ENCODE data around the gene ITCH. TPM values are rescaled to one million over a fixed set of nuclear protein-coding genes. Genes with fewer than 3 reads are reported as not detected.
"Not testable (repeated sequence)": the region's sequence is repeated elsewhere in the genome, so short reads cannot be mapped to it uniquely, and the experiment has no call there.

ITCH gene
- total RNA-seq, 1 donor, result 17.0 TPM

GRCh38 chr20:34410336-34410735, 47.3 kb downstream of the ITCH start:
- no peak for DNase-seq (ENCODE audit: low read depth in 2 of 3, low spot score in 2 of 3)

DNA sequence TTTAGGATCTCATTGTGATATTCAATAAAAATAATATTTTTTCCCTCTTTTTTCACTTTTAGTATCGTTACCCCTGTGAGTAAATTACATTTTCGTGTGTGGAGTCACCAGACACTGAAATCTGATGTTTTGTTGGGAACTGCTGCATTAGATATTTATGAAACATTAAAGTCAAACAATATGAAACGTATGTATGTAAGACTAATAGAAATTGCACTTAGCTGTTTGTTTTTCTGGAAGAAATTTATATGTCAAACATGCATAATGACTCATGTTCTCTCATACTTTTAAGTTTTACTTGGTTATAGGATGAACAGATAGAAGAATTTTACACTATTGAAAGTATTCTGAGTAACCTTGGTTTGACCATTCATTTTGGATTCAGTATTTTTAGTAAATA, 49.4 kb downstream of the ITCH start:
- no peak for DNase-seq (ENCODE audit: low read depth in 2 of 3, low spot score in 2 of 3)

DNA sequence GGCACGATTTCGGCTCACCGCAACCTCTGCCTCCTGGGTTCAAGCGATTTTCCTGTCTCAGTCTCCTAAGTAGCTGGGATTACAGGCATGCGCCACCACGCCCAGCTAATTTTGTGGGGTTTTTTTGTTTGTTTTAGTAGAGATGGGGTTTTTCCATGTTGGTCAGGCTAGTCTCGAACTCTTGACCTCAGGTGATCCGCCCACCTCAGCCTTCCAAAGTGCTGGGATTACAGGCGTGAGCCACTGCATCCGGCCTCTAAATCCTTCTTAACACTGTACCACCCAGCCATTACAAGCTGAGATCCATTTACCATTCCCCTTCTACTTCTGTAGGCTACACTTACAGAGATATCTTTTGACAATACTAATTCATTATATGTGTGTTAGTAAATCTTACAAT, 51.5 kb downstream of the ITCH start:
- DNase-seq (ENCODE audit: low read depth in 2 of 3, low spot score in 2 of 3), result not testable (repeated sequence)

DNA sequence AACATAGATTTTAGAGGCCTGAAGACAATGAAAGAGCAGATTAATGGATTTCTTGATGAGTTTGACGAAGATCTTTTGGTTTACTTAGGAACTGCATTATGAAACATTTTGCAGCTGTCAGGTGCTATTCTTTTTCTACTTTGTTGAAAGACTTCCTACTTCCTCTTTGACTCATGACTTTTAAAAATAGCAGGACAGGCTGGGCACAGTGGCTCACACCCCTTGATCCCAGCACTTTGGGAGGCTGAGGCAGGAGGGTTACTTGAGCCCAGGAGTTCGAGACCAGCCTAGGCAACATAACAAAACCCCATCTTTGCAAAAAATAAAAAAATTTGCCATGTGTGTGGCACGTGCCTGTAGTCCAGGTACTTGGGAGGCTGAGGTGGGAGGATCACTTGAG, 52.0 kb downstream of the ITCH start:
- peak in 2 of 3 donors; percentile 13 to 23 for DNase-seq (ENCODE audit: low read depth in 2 of 3, low spot score in 2 of 3)

DNA sequence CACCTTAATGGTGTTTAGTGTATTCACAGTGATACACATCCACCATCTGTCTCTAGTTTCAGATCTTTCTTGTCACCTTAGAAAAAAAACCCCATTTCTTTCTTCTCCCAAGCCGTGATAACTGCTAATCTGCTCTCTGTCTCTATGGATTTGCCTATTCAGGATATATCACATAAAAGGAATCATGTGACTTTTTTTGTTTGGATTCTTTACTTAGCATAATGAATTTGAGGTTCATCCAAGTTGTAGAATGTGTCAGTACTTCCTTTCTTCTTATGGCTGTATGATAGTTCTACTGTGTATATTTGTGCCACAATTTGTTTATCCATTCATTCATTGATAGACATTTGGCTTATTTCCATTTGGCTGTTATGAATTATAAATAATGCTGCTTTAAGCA, 57.1 kb downstream of the ITCH start:
- DNase-seq (ENCODE audit: low read depth in 2 of 3, low spot score in 2 of 3), result no peak

GRCh38 chr20:34420975-34421374, 57.9 kb downstream of the ITCH start:
- DNase-seq (ENCODE audit: low read depth in 2 of 3, low spot score in 2 of 3), result no peak

DNA sequence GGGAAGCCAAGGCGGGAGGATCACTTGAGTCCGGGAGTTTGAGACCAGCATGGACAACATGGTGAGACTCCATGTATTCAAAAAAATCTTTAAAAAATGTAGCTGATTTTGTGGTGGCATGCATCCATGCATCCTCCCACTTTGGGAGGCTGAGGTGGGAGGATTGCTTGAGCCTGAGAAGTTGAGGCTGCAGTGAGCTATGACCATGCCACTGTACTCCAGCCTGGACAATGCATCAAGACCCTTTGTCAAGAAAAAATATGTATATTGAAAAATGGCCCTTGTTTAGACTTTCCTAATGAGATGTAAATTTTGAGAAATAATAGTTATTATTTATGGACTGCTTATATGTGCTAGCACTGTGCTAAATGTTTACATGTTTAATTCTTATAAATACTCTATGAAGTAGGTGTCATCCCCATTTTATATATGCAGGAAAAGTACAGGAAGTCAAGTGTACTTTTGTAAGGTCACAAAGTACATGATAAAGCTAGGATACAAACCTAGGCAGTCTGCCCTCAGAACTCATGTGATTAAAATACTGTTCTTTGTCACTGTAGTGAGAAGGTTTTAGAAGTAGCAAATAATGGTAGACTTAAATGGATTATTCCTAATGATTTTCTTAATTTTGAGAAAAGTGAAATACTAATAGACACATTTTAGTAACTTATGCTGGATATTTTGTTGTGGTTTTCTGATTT, 58.8 kb downstream of the ITCH start:
- DNase-seq (ENCODE audit: low read depth in 2 of 3, low spot score in 2 of 3), result no peak

DNA sequence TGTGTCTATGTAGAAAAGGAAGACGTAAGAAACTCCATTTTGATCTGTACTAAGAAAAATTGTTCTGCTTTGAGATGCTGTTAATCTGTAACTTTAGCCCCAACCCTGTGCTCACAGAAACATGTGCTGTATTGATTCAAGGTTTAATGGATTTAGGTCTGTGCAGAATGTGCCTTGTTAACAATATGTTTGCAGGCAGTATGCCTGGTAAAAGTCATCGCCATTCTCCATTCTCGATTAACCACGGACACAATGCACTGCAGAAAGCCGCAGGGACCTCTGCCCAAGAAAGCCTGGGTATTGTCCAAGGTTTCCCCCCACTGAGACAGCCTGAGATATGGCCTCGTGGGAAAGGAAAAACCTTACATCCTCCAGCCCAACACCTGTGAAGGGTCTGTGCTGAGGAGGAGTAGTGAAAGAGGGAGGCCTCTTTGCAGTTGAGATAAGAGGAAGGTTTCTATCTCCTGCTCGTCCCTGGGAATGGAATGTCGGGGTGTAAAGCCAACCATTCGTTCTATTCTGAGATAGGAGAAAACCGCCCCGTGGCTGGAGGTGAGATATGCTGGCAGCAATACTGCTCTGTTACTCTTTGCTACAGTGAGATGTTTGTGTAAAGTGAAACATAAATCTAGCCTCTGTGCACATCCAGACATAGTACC, 62.1 kb downstream of the ITCH start:
- not testable (repeated sequence) for DNase-seq (ENCODE audit: low read depth in 2 of 3, low spot score in 2 of 3)

- DNase-seq (ENCODE audit: low read depth in 2 of 3, low spot score in 2 of 3), result no peak
Measured at GRCh38 chr20:34426026-34426425, 63.0 kb downstream of the ITCH start.

- no peak for DNase-seq (ENCODE audit: low read depth in 2 of 3, low spot score in 2 of 3)
Measured at GRCh38 chr20:34427331-34427730, 64.3 kb downstream of the ITCH start.

DNA sequence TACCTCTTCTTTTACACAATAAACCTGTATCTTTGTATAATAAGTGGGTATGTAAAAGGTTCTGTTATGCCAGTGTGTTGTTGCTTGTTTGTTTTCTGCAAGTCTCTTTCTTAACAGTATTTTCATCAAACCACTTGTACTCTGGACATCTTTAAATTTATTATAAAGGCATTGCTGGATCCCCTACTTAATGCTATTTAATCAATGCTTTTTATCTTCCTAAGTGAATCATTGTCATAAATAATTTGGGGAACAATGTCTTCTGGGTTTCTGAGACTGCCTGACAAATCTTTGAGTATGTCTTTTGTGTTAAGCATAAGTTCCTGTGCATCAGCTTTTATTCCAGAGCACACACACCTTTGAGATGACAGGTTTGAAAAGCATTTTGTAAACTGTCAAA, 64.7 kb downstream of the ITCH start:
- DNase-seq (ENCODE audit: low read depth in 2 of 3, low spot score in 2 of 3), result no peak

DNA sequence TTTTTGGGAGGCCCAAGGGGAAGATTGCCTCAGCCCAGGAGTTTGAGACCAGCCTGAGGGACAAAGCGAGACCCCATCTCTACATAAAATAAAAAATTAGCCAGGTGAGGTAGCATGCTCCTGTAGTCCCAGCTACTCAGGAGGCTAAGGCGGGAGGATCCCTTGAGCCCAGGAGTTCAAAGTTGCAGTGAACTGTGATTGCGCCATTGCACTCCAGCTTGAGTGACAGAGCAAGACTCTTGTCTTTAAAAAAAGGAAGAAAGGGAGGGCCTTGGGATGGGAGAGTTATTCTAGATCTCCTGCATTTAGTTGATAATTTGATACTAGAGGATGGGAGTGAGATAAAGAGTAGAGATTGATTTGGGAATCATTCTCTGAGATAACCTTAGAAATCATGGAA, 68.1 kb downstream of the ITCH start:
- DNase-seq (ENCODE audit: low read depth in 2 of 3, low spot score in 2 of 3), result no peak

- DNase-seq (ENCODE audit: low read depth in 2 of 3, low spot score in 2 of 3), result not testable (repeated sequence)
Measured at GRCh38 chr20:34432663-34433062, 69.6 kb downstream of the ITCH start.

GRCh38 chr20:34433391-34433790, 70.3 kb downstream of the ITCH start:
- DNase-seq (ENCODE audit: low read depth in 2 of 3, low spot score in 2 of 3), result no peak

- no peak for DNase-seq (ENCODE audit: low read depth in 2 of 3, low spot score in 2 of 3)
Measured at GRCh38 chr20:34435589-34435988, 72.5 kb downstream of the ITCH start.

DNA sequence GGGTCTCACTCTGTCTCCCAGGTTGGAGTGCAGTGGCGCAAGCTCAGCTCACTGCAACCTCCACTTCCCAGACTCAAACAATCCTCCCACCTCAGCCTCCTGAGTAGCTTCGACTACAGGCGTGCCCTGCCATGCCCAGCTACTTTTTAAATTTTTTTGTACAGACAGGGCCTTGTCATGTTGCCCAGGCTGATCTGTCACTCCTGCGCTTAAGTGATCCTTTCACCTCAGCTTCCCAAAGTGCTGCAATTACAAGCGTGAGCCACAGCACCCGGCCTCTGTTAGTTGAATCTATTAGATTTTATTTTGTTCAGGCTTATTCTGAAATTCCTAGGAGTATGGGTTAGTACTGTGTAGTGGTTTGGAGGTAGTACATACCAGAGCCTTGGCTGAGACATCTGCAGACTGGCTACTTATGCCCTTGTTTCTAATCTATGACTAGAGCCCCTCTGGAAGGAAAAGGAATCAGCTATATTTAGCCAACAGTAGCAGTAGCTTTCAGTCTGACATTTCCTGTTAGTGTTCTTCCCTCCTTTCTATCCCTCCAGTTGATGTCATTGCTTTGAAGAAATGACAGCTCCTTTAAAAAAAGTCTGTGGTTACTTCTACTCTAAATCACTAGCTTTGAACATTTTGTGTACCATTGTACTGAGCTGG, 74.4 kb downstream of the ITCH start:
- peak in 1 of 3 donors; percentile 6 for DNase-seq (ENCODE audit: low read depth in 2 of 3, low spot score in 2 of 3)

GRCh38 chr20:34439168-34439567, 76.1 kb downstream of the ITCH start:
- DNase-seq (ENCODE audit: low read depth in 2 of 3, low spot score in 2 of 3), result no peak

- not testable (repeated sequence) for DNase-seq (ENCODE audit: low read depth in 2 of 3, low spot score in 2 of 3)
Measured at GRCh38 chr20:34441423-34441822, 78.3 kb downstream of the ITCH start.

GRCh38 chr20:34443546-34443945, 80.5 kb downstream of the ITCH start:
- no peak for DNase-seq (ENCODE audit: low read depth in 2 of 3, low spot score in 2 of 3)

GRCh38 chr20:34445177-34446065, 82.3 kb downstream of the ITCH start:
- peak in 1 of 3 donors; percentile 13 for DNase-seq (ENCODE audit: low read depth in 2 of 3, low spot score in 2 of 3)

GRCh38 chr20:34448517-34448916, 85.4 kb downstream of the ITCH start:
- DNase-seq (ENCODE audit: low read depth in 2 of 3, low spot score in 2 of 3), result no peak
